CD4-positive, alpha-beta T cell treated with Interleukin-6 at 100 ng/mL for 8 hours (primary cell): Measurements from ENCODE around the gene SFXN5.

Source experiments
- DNase-seq: peaks from one replicate; pipeline ENCODE4 v3.0.0-alpha.2; 2020; ENCODE audit warnings: mixed read lengths, low spot score

SFXN5 gene

DNA sequence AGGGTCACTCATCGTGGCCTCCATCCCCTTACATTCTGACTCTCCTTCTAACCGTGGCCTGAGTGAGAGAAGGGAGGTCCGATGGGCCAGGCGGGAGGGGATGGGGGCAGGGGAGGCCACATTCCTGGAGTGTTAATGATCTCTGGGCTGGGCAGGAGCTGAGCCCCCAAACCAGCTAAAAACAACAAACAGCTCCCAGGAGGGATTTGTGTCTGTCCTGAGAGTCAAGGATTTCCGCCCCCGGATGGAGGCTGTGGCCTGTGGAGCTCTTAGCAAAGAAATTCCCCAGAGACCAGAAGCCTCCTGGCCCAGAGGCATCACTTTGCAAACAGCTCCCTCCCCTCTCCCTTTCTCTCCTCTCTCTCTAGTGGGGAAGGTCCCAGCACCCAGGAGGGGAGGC is 130.7 kb downstream of the SFXN5 start:
- DNase-seq: no peak

DNA sequence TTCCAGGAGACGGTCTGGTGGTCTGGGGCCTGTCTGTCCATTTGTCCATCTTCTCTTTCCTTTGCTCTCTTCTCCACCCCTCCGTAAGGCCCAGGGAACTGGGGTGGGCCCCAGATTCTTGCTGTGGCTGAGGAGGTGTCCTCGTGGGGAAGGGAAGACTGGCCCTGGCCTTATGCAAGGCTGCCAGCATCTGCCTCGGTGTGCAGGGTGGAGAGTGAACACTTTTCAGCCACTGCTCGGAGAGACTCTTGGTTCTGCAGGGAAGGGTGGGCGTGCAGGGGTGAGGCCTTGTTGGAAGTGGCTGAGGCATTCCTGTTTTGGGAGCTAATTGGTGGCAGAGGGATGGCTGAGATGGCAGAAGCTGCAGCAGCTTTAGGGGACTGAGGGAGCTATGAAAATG is 131.2 kb downstream of the SFXN5 start:
- no peak for DNase-seq

DNA sequence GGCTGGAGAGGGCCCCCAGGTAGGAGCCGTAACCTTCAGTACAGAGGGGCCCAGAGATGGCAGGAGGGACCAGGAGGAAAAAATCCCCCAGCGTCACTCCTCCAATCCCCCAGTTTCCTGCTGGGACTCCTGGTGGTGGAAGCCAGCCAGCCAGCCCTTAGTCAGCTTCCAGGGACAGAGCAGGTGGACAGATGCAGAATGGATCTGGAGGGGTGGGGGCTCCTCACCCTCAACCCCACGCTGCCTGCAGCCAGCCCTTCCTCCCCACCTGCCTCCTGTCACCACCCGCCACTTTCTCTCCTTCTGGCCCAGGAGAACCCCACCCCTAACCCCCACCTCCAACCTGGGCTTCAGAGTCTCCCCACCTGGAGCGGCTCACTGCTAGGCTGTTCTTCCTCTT is 133.1 kb downstream of the SFXN5 start:
- DNase-seq: no peak

DNA sequence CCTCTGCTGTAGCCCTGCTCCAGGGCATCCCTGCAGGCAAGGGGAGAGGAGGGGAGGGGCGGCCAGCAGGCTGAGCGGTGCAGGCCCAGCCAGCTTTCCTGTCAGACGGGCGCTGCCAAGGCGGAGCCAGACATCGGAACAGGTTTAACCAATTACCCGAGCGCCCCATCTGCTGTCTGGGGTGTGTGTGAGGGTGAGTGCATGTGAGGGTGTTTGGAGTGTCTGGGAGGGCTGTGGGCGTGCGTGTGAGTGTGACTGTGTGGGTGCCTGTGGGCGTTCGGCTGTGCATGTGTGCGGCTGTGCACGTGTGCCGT is 134.2 kb downstream of the SFXN5 start:
- no peak for DNase-seq

DNA sequence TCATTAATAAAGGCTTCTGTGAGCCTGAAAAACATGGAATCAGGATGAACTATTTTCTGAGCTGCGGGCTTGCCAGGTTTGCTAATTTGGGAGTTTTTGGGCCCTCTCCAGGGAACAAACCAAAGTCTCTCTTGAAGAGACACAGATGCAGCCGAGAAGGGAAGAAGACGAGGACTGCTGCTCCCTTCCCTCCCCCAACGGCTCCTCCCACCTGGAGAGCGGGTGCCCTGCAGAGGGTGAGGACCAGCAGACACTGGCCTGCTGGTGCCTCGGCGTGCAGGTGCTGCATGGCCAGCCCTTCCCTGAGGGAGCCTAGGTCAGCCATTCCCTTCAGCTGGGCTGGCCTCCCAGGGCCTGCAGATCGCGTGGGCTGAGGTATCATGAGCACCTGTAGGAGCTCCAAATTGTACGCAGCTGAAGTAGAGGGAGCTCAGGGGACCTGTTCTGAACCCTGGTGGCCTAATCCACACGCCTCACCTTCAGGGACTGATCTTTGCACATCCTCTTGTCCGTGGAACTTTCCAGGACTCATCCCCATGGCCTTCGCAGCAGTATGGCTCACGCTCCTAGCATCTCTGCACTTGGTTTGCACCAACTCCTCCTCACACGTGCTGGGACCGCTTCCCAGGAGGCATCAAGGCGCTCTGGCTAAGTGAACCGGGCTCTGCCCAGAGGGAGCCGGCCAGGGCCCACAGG is 134.7 kb downstream of the SFXN5 start:
- no peak for DNase-seq

DNA sequence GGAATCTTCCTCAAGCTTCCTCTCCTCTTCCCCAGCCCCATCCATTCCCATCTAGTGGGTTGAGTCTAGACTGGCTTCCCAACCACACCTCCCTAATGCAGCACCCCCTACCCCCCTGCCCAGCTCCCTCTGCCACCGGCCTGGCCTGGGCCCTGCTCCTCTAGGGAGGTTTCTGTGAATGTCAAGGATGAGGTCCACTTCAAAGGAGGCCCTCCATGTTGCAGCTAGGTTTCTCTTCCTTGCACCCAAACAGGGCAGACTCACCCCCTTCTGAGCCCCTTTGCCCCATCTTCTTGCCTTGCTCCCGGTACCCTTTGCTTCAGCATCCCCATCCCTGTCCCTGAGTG is 135.9 kb downstream of the SFXN5 start:
- DNase-seq: no peak

DNA sequence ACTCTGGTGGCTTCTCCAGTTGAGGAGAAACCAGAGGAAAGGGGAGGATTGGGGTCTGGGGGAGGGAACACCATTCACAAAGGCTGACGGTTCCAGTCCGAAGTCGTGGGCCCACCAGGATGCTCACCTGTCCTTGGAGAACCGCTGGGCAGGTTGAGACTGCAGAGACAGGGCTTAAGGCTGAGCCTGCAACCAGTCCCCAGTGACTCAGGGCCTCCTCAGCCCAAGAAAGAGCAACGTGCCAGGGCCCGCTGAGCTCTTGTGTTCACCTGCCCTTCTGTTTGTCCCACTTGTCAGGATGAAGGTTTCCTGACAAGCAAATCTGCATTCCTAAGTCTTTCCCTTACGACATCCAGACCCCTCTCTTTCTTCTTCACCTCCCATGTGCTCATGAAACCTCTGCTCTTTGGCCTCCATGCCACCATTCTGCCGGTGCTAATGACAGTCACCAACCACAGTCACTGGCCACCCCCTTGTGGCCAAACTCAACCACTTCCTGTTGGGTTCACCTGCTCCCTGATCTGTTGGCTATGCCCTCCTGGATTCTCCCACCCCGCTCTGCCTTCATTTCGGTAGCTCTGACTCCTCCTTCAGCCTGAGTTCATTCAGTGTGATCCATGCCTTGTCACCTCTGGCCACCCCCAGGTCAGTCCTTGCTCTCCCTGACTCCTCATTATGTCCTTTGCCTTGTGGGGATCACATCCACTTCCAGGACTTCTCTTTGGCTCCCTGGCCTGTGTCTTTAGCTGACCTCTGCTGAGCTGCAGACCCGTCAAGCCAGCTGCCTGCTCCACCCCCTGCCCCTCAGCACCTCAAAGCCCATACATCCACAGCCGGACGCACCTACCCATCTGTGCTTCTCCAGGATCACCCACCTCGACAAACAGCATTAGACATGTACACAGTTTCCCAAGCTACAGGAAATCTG is 136.6 kb downstream of the SFXN5 start:
- no peak for DNase-seq

DNA sequence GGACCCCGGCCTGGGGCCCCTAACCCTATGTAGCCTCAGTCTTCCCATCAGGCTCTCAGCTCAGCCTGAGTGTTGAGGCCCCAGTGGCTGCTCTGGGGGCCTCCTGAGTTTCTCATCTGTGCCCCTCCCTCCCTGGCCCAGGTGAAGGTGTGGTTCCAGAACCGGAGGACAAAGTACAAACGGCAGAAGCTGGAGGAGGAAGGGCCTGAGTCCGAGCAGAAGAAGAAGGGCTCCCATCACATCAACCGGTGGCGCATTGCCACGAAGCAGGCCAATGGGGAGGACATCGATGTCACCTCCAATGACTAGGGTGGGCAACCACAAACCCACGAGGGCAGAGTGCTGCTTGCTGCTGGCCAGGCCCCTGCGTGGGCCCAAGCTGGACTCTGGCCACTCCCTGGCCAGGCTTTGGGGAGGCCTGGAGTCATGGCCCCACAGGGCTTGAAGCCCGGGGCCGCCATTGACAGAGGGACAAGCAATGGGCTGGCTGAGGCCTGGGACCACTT is 137.8 kb downstream of the SFXN5 start:
- no peak for DNase-seq

DNA sequence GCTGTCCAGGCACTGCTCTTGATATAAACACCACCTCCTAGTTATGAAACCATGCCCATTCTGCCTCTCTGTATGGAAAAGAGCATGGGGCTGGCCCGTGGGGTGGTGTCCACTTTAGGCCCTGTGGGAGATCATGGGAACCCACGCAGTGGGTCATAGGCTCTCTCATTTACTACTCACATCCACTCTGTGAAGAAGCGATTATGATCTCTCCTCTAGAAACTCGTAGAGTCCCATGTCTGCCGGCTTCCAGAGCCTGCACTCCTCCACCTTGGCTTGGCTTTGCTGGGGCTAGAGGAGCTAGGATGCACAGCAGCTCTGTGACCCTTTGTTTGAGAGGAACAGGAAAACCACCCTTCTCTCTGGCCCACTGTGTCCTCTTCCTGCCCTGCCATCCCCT is 138.3 kb downstream of the SFXN5 start:
- no peak for DNase-seq

DNA sequence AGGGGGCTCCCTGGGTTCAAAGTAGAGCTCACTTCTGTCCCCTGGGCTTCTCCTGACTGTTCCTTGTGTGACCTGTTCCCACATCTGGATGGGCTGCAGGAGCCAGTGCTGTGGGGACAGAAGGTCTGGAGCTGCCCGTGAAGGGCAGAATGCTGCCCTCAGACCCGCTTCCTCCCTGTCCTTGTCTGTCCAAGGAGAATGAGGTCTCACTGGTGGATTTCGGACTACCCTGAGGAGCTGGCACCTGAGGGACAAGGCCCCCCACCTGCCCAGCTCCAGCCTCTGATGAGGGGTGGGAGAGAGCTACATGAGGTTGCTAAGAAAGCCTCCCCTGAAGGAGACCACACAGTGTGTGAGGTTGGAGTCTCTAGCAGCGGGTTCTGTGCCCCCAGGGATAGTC is 138.7 kb downstream of the SFXN5 start:
- no peak for DNase-seq

DNA sequence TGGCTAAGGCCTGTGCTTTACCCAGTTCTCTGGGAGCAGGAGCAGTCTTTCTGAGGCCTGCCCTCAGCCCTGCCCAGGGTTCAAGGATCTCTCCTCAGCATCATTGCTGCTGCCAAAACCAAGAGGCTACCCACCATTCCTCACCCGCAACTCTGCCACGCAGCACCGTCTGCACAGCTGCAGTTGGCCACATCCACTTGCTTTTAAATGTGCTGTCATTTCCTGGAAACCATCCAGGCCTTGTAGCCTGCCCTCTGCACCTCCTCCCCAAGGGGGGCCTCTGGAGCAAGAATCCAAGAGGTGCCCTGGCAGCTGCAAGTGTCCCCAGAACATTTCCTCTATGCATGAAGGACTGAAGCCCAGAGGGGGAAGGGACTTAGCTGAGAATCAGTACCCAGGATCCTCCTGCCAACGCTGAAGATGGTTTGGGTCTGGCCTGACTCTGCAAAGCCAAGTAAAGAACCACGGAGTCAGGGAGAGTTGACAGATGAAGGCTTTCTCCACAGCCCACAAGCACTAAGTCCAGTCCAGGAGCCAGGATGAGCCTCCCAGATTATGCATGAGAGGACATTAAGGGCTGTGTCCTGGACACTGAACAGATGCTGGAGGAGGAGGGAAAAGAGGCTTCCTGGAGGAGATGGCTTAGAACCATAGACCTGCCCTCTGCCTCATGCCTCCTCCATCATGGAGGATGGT is 139.3 kb downstream of the SFXN5 start:
- no peak for DNase-seq

DNA sequence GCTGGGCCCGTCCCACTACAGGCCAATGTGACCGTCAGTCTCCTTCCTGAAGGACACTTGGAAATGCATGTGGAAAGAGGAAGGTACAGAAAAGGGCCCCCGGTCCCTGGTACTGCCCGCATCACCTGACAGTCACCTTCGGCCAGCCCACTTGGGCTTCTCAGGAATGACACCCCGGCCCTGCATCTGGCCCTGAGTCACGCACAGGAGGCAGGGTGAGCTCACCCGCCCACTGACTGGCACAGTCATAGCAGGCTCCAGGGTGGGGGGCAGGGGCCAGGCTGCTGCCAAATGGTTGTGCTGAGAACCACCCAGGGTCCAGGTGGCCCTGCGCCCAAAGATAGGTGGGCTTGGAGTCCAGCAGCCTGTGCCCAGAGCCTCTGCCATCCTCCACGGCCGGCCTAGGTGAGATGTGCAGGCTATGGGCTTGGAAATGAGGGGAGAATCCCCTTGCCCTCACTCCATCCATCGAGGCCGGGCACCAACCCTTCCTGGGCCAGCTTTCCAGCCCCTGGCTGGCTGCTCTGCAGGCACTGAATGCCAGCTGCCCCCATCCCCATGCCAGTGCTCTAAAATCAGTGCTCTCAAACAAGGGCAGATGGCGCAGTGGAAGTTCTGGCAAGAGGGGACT is 140.1 kb downstream of the SFXN5 start:
- DNase-seq: no peak

DNA sequence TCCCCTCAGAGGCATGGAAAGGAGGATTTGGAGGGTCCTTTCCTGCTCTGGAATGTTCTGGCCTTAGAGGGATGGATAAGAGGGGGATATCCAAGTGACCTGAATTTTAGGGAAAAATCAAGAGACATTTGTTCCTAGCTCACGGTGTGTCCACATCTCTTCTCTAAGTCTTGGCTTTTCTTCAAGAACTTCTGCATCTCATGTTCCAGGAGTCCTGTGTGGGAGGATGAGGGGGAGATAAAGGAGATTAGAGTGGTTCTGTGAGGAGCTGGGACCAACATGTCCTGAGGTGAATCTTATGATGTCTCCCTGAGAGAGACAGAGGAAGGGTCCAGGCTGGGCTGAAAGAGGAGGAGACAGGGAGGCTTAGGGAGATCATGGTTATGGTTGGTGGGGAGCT is 142.5 kb downstream of the SFXN5 start:
- DNase-seq: no peak

DNA sequence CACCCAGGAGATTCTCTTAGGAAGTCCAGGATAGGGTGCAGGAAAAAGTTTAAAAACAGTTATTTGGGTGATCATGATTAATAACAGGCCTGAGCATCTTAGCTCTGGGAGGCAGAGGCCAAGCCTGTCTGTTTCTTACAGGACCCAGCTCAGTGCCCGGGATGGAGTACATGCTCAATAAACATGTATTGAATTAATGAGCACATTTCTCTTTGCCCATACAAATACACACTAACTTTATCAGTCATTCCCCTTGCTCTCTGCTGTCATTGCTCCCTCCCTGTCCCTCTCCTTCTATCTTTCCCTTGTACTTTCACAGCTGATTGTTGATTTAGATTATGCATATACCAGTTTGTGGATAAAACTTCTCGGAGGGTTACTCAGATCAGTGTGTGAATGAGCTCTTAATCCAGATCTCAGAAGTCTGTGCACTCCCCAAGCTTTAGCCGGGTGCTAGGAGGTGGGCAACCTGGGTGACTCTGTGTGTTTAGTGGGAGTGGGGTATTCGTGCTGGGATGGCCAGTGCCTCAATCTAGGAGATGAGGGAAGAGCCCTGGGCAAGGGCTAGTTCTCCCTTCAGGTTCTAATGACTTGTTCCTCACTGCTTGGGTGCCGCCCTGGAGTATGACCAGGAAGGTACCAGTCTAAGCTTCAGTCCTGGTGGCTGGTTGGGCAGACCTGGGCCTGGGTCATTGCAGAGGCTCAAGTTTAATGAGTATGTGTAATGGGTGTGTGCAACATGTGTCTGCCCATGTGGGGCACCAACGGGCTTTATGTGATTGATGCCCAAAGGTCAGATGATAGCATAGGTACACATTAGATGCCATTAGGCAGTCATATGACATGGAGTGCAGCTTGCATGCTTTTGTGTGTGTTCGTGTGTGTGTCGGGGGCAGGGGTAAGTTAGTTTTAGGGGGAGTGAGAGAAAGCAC is 143.6 kb downstream of the SFXN5 start:
- DNase-seq: no peak

DNA sequence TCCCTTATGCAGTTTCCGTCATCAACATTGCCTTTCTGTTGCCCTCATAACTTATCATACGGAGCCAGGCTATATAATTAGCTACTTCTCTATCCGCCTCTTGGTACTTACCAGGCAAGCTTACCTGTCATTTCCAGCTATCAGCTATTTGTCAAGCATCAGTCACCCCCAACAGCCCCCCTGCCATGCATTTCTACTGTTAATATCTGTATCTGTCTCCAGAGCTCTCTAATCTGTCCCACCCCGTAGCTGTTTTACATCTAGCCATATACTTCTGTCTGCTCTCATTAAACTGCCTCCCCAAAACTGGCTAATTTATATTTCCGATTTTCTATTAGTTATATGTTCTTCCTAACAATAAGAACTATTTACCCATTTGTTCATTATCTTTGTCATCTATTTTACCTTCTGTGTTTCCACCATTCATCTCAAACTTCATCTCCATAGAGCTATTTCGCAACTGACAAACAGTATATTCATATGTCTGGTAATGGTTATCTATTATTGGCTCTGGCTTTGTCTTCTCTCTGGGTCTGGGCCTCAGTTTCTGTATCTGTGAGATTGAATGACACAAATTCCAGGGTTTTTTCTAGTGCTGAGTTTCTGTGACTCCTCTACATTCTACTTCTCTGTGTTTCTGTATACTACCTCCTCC is 144.6 kb downstream of the SFXN5 start:
- DNase-seq: no peak

DNA sequence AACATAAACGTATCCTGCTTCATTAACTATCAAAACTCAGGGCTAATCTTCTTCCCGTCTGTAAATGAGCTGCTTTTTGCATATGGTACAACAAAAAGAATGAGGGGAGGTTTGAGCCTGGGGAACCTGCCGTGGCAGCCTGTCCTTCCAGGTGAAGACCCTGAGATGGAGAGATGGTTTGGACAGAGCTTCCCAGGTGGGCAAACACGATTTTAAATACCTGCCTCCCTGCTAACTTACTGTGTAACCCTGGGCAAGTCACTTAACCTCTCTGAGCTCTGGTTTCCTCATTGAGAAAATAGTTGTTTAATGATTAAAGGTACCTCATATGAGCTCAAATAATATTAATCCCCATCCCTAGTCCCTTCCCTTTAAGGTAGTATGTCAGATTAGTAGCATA is 145.1 kb downstream of the SFXN5 start:
- DNase-seq: no peak

DNA sequence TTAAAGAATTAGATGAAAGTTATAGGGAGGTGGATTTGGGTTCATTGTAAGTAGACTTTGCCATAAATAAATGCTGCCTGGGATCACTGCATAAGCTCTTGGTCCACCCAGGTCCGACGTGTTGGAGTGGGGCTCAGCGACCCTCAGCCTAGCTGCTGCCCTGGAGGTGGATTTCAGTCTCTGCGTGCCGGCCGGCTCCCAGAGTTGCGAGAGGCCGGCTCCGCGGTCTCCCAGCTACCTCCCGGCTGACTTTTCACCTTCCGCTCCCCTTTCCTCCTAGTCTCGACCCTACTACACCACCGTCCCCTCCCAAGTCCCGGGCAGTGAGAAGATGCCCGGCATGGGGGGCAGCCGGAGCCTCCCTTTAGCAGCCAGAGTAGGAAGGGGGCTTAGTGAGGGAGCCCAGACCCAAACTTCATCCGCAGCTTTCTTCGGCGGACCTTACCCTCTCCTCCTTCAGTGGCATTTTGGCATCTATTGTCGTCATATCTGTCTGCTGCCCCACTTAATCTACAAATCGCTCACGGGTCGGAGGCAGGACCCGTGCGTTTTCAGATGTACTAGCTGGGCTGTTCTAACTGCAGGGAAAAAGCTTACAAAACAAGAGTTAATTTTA is 146.1 kb downstream of the SFXN5 start:
- no peak for DNase-seq

DNA sequence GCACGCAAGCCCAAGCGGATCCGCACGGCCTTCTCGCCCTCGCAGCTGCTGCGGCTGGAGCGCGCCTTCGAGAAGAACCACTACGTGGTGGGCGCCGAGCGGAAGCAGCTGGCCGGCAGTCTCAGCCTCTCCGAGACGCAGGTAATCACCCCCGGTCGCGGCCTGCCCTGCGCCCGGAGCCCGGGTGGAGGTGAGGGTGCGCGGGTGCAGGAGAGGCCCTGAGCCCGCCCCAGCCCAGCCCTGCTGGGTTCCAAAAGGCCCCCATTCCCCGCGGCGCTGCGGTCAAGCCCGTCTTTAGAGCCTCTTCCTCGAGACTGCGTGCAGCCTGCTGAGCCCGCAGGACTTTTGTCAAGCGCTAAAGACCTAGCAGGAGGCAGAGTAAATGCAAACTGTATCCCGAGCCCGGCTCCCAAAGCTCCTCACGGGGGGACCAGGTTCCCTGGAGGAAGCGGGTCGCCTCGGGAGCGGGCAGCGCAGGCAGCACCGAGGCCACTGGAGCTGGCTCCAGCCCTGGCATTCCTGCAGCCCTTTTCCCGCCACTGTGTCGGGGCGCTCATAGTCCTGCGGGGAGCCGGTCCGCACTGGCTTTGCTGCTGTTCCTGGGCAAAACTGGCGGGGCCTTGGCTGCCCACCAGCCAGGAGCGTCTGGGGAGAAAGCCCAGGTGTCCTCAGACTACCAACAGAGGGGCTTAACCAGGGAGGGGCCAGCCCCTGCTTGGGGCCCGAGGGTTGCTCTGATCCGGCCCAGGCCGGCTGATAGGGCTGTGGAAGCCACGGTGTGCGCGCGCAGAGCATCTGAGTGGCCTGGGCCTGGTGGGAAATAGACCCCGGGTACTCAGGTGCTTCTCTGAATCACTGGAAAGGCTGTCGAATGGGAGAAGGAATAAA is 146.9 kb downstream of the SFXN5 start:
- DNase-seq: no peak

DNA sequence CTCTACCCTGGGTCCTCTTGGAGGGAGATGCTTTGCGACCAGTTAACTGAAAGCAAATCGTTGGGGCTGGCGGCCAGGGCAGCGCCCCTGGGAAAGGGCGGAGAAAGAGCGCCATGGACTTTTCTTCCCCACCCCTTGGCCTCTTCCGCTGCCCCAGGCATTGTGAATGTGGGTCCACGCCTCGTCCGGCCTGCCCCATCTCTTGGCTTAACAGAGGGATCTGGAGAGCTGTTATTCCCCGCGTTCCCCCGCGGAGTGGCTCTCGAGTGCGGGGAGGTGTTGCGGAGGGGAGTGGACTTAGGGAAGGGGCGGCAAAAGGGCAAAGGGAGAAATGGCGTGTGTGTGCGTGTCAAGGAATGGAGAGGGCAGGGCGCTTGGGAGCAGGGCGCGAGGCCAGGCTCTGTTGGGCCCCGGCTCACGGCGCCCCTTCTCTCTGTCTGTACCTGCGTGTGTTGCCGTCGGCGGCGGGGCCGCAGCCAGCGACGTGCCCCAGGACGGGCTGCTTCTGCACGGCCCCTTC is 147.6 kb downstream of the SFXN5 start:
- no peak for DNase-seq
